Naive B cell (primary cell): ENCODE data around the gene FAM13A. TPM values are rescaled to one million over a fixed set of nuclear protein-coding genes. Genes with fewer than 3 reads are reported as not detected.

Source experiments
- polyA plus RNA-seq, 6 donors: library from polyadenylated mRNA; unstranded; fragments of 300-500 nt; fragmentation: Illumina TruSeq; gene quantifications; one replicate each; pipeline ENCODE4 v1.2.3, GENCODE V29; 2021; ENCODE audit warnings: low read depth in 6 of 6

The FAM13A gene
- polyA plus RNA-seq, 6 donors from 2014 or later, result 0.41 to 1.8 (median 0.61) TPM

Other genes starting within 250 kb of the FAM13A start
- gene TIGD2, start 54.3 kb upstream of the FAM13A start, polyA plus RNA-seq, result 1 to 10 TPM; 5.3 to 8.1 (median 5.9) TPM